NCI-H1092 treated with DMSO at 0.1 percent for 48 hours (cell line): ENCODE measurements around the gene TPRX1.
A peak's percentile ranks its signal among the peaks of the same experiment; 100 is the strongest.
"Not testable (repeated sequence)": the region's sequence is repeated elsewhere in the genome, so short reads cannot be mapped to it uniquely, and the experiment has no call there.

Experiments used
- DNase-seq: peaks from one replicate; lab custom pipeline; 2025; lab: John Stamatoyannopoulos, UW

Gene TPRX1, protein sequence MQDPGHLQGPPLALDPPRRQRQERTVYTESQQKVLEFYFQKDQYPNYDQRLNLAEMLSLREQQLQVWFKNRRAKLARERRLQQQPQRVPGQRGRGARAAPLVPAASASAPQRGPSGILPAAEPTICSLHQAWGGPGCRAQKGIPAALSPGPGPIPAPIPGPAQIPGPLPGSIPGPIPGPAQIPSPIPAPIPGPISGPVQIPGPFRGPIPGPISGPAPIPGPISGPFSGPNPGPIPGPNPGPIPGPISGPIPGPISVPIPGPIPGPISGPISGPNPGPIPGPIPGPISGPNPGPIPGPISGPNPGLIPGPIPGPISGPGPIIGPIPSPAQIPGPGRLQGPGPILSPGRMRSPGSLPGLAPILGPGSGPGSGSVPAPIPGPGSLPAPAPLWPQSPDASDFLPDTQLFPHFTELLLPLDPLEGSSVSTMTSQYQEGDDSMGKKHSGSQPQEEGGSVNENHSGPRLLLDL

DNA sequence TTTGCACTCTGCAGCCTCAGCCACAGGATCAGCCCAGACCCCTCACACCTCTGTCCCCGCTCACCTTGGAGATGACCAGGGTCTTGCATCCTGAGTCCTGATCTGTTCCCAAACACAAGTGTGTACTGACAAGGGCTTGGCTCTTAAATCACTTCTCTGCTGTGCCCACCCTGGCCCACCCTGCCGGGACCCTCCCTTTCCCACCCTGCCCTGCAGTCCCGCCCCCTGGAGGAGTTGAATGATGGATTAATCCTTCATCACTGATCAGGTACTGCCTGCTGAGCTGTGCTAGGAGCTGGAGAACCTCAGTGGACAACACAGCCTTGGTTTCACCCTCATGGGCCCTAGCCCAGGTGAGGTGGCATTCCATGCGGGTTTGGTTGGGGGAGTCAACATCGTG, at the start of gene TPRX1:
TPRX1 (minus strand) TSS at position 101 of the 400 bp plus-strand sequence; CDS start at position 89, 12 bp downstream.
- DNase-seq: not testable (repeated sequence)

- DNase-seq: no peak
Observed at GRCh38 chr19:47853003-47853402, 48.7 kb upstream of the TPRX1 start.

DNA sequence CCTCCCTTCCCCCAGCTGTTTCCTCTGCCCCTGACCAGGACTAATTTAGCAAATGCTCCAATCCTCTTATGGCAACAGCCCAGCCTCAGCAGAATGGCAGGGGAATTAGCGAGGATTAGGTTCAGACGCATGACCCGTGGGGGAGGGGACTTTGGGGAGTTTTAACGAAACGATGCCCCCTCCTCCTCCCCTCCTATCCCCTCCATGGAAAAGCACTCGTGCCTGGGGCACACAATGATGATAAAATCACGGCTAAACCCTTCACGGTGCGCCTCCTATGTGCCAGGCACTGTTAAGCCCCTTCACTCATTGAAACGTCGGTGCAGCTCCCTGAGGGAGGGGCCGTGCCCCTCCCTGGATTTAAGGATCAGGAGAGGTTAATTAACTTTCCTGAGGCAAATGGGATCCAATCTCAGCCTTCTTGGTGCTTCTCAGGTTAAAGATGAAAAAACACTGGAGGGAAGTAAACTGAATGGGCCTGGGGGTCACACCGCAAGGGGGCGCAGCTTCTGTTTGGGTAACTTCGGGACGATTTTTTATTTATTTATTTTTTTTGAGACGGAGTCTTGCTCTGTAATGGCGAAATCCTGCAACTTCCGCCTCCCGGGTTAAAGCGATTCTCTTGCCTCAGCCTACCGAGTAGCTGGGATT, 44.6 kb upstream of the TPRX1 start:
- DNase-seq: no peak

- DNase-seq: no peak
Observed at GRCh38 chr19:47848425-47848822, 44.1 kb upstream of the TPRX1 start.

- DNase-seq: no peak
Observed at GRCh38 chr19:47842941-47843340, 38.6 kb upstream of the TPRX1 start.

- DNase-seq: no peak
Observed at GRCh38 chr19:47839913-47840312, 35.6 kb upstream of the TPRX1 start.

GRCh38 chr19:47839411-47839810, 35.1 kb upstream of the TPRX1 start:
- no peak for DNase-seq

DNA sequence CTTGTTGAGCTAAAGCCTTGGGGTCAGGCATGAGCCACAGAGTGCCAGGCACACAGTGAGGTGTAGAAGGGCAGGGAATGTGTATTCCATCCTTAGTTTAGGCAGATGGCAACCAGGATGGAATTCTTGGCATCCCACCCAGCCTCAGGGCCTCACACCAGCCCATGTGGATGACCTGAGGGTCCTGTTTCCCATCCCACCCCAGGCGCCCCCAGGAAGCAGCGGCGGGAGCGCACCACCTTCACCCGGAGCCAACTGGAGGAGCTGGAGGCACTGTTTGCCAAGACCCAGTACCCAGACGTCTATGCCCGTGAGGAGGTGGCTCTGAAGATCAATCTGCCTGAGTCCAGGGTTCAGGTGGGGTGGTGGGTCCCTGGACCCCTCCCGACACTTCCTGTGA, 31.7 kb upstream of the TPRX1 start:
- DNase-seq: no peak

GRCh38 chr19:47832723-47833122, 28.4 kb upstream of the TPRX1 start:
- DNase-seq: no peak

GRCh38 chr19:47826800-47827199, 22.4 kb upstream of the TPRX1 start:
- no peak for DNase-seq

DNA sequence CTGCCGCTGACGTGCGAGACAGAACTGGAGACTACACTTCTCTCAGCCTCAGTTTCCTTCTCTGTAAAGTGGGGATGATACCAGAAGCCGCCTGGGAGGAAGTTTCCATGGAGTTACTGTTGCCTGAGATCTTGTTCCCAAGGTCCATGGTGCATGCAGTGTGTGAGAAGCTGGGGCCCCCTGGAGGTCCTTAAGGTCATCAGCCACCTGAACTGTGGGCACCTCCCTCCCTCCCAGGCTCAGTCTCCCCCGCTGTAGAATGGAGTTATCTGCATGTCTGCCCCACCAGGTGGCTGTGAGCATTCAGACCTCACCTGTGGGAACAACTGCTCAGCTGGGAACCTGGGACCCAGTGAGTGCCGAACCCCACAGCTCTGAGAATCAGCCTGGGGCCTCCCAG, 20.0 kb upstream of the TPRX1 start:
- no peak for DNase-seq

- DNase-seq: no peak
Observed at GRCh38 chr19:47821460-47822020, 17.2 kb upstream of the TPRX1 start, which contains the start of gene CRX. Gene CRX (plus strand): TSS chr19:47821937. CDS start chr19:47834444, 12,507 bp downstream.

DNA sequence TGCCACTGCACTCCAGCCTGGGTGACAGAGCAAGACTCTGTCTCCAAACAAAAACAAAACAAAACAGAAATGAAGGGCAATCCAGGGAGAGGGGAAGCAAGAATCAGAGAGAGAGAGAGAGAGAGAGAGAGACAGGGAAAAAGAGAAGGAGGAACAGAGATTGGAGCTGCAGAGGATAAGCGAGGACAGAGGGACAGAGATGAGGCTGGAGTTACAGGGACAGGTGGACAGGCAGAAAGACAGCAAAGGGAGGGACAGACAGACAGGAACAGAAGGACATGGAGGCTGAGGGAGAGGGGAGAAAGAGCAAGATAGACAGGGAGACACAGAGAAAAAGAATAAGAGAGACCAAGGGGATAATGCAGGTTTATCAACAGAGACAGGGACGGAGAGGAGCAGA, 16.1 kb upstream of the TPRX1 start:
- no peak for DNase-seq

DNA sequence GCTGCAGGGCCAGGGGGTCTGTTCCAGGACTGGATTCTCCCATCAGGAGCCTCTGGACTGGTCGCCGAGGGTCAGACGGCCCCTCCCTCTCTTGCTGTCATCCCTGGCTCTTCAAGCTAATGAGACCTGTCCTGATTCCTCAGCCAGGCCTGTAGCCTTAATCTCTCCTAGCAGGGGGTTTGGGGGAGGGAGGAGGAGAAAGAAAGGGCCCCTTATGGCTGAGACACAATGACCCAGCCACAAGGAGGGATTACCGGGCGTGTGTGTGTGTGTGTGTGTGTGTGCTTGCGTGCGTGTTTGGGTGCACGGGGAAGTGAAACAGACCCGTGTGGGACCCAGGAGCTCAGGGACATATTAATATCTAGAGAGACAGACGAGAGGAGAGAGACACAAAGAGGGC, 15.5 kb upstream of the TPRX1 start:
- DNase-seq: no peak

DNA sequence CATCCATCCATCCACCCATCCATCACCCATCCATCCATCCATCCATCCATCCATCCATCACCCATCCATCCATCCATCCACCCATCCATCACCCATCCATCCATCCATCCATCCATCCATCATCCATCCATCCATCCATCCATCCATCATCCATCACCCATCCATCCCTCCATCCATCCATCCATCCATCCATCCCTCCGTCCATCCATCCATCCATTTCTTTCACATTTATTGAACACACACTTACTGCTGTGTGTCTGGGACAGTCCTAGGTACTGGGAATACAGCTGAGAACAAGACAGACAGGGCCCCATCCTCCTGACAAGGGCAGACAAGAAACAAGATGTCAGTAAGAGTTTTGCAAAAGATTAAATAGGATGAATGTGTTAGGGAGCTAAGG, 13.9 kb upstream of the TPRX1 start:
- DNase-seq: not testable (repeated sequence)

DNA sequence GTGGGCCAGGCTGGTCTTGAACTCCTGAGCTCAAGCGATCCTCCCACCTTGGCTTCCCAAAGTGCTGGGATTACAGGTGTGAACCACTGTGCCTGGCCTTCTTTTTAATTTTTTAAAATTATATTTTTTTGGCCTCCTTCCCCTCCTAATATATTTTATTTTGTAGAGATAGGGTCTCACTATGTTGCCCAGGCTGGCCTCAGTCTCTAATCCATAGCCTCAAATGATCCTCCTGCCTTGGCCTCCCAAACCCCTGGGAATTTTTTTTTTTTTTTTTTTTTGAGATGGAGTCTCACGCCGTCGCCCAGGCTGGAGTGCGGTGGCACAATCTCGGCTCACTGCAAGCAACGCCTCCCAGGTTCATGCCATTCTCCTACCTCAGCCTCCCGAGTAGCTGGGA, 11.9 kb upstream of the TPRX1 start:
- not testable (repeated sequence) for DNase-seq

GRCh38 chr19:47813995-47814328, 9.6 kb upstream of the TPRX1 start:
- DNase-seq: no peak

- peak; percentile 25 for DNase-seq
Observed at GRCh38 chr19:47813304-47813994, 9.1 kb upstream of the TPRX1 start.

DNA sequence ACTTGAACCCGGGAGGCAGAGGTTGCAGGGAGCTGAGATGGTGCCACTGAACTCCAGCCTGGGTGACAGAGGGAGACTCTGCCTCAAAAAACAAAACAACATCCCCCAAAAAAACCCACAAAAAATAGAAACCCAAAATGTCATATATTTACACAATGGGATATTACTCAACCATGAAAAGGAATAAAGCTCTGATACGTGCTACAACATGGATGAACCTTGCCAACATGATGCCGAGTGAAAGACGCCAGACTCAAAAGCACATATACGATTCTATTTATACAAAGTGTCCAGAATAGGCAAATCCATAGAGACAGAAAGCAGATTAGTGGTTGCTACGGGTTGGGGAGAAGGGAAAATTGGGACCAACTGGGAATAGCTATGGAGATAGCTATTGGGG, 2.1 kb upstream of the TPRX1 start:
- DNase-seq: no peak

DNA sequence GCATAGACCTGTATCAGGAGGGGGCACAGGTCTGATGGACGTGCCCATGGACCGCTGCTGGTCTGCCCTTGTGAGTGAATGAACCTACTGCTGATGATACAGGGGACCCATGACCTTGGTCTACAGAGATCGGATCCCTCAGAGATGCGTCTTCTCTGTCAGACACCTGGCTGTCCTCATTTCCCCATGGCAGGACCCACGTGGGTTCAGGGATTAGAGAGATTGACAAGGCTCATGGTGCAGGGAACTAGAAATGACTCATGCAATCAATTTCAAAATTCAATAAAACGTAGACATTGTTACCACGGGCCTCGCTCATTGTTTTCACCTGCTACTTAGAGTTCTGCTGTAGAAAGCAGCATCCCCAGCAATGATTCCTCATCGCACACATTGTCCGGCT, 962 bp upstream of the TPRX1 start:
- DNase-seq: no peak

DNA sequence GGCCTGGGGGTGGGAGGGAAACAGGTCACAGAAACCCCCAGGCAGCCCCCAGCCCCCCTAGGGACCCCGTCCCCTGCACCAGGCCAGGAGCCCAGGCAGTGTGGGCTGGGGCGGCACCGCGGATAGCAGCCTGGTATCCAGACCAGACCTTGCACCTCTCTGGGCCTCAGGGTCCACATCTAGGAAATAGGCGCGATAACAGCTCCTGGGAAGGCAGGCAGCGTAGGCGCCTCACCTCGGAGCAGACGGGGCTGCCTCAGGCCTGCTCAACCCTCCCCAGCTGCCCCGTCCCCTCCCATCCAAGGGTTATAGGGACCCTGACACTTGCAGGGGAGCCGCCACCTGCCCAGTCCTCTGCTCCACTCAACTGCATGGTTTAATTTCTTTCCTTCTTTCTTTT, 680 bp downstream of the TPRX1 start:
- DNase-seq: not testable (repeated sequence)

DNA sequence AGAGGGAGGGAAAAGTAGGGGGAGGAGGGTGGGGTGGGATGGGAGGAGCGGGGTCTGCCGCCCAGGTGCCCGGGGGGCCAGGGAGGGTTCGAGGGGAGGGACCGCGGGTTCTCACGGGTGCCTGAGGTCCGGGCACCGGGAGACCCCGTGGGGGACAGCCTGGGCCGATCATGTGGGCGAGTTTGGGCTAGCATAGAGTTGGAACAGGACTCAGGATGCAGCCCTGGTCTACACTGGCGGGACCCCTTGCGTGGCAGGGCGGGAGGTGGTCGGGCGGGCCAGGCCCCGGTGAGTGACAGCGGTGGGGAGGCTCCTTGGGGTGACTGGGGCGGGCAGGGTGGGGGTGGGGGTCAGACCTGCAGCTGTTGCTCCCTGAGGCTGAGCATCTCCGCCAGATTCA, 1.2 kb downstream of the TPRX1 start:
- DNase-seq: not testable (repeated sequence)
